Astrocyte of the cerebellum (primary cell): ENCODE measurements around the gene H3-3A.

Source experiments
- DNase-seq: peaks from one replicate; pipeline ENCODE4 v3.0.0-alpha.2; 2011; ENCODE audit warnings: low read depth
- H3K4me3 ChIP-seq: 2 replicates; pipeline ENCODE4 v1.5.1; 2011; ENCODE audit warnings: mild to moderate bottlenecking, low read depth, low read length, moderate library complexity
- in situ Hi-C: cut with HindIII; loops from 2 replicates; pipeline ENCODE4 v1.10.0; 2017; ENCODE audit warnings: low sequenced_read_pairs
- TF ChIP-seq, protein P1 (sequence below): IDR thresholded peaks from 2 replicates; pipeline ENCODE4 v1.5.1; 2012; ENCODE audit warnings: low read length, low read depth, moderate library complexity, mild to moderate bottlenecking; ENCODE audit errors: missing control alignments

The H3-3A gene

DNA sequence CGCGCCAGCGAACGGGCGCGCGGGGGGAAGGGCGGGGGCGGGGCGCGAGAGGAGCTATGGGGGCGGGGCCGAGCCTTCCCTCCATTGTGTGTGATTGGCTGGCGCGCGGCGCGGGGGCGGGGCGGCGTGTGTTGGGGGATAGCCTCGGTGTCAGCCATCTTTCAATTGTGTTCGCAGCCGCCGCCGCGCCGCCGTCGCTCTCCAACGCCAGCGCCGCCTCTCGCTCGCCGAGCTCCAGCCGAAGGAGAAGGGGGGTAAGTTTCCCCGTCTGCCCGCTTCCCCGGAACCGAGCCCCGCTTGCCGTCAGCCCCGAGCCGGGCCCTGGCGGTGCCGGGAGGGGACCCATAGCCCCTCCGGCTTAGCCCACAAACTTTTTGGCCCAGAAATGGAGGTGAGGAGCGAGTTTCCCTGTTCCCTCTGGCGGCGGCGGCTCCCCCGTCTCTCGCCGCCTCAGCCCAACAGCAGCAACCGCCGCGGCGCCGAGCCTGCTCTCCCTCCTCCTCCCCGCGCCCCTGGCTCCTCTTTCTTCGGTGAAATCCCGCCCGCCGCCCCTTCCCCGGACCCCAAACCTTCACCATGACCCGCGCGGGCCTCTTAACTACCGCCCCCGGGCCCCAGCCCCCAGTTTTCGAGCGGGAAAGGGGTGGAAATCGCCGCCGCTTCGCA lies at the start of gene H3-3A:
TSS of gene H3-3A (plus strand) at position 159 of the 666 bp plus-strand sequence. CDS start 1,636 bp downstream, outside the sequence.
- TF ChIP-seq, protein P1, sequence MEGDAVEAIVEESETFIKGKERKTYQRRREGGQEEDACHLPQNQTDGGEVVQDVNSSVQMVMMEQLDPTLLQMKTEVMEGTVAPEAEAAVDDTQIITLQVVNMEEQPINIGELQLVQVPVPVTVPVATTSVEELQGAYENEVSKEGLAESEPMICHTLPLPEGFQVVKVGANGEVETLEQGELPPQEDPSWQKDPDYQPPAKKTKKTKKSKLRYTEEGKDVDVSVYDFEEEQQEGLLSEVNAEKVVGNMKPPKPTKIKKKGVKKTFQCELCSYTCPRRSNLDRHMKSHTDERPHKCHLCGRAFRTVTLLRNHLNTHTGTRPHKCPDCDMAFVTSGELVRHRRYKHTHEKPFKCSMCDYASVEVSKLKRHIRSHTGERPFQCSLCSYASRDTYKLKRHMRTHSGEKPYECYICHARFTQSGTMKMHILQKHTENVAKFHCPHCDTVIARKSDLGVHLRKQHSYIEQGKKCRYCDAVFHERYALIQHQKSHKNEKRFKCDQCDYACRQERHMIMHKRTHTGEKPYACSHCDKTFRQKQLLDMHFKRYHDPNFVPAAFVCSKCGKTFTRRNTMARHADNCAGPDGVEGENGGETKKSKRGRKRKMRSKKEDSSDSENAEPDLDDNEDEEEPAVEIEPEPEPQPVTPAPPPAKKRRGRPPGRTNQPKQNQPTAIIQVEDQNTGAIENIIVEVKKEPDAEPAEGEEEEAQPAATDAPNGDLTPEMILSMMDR = no peak
- in situ Hi-C loops = no loop called here
- peak; percentile 86 for DNase-seq
- H3K4me3 ChIP-seq = peak within 1 kb of the TSS; percentile 93

DNA sequence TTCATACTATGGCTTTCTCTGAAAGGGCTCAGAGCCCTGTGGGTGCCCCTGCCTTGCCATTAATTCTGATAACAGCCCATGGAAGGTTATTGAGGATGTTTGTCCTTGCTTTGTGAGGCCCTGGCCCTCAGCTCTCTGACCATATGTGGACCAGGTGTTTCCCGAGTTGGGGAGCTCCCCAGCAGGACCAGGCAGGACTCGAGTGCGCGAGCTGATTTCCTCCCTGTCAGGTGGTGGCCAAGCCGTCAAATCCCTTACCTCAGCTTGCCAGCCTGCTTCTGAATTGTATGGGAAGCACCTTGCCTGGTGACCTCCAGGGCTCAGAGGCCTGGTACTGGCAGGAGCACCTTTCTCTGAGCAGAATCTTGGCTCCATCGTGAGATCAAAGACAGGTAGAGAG lies 45.4 kb upstream of the H3-3A start:
- no peak for DNase-seq
- TF ChIP-seq, protein P1 = no peak
- in situ Hi-C loops = no loop called here
- H3K4me3 ChIP-seq = no peak overlapping the region

DNA sequence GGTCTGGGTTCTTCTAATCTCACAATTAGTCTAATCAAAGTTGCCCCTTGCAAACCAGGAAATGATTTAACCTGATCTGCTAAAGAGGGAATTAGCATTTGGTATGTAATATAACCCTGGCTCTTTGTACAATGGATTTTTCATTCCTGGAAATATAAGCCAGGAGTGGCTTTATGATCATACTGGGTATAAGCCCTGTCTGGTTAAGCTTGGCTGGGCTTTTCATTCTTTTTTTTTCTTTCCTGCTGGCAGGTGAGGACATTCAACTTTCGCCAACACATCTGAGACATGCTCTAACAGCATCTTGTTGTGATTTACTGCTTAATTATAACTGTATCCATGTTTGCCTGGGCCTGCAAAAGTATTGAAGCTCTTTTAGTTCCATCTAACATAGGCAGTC lies 42.9 kb upstream of the H3-3A start:
- TF ChIP-seq, protein P1 = no peak
- H3K4me3 ChIP-seq = no peak overlapping the region
- in situ Hi-C loops = no loop called here
- no peak for DNase-seq

DNA sequence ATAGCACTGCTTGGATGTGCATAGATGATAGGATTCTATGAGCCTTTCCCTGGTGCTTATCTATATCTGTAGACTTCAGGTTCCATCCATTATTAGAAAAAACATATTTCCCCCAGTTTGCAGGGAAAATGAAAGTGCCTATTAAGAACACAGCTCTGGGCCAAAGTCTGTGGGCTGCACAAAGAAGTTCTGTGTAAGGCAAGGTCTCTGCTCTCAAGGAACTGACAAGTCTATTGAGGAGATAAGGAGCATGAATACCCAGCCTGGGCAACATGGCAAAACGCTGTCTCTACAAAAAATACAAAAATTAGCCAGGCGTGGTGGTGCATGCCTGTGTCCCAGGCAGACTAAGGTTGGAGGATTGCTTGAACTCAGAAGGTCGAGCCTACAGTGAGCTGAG lies 41.1 kb upstream of the H3-3A start:
- DNase-seq = no peak
- TF ChIP-seq, protein P1 = no peak
- H3K4me3 ChIP-seq = no peak overlapping the region
- in situ Hi-C loops = no loop called here

DNA sequence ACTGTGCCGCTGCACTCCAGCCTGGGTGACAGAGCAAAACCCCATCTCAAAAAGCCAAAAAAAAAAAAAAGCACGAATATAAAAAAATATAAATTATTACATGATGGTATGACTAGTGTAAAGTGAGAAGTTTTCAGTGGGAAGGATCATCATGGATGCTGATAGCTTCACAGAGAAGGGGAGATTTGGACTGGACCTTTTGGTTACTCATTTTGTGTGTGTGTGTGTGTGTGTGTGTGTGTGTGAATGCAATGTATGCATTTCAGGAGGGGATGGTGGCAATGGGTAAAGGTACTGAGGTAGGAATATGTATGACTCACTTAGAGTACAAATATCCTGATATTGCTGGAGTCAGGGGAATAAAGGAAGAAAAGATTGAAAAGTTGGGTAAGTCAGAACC lies 40.7 kb upstream of the H3-3A start:
- in situ Hi-C loops = no loop called here
- H3K4me3 ChIP-seq = no peak overlapping the region
- DNase-seq = no peak
- TF ChIP-seq, protein P1 = no peak

DNA sequence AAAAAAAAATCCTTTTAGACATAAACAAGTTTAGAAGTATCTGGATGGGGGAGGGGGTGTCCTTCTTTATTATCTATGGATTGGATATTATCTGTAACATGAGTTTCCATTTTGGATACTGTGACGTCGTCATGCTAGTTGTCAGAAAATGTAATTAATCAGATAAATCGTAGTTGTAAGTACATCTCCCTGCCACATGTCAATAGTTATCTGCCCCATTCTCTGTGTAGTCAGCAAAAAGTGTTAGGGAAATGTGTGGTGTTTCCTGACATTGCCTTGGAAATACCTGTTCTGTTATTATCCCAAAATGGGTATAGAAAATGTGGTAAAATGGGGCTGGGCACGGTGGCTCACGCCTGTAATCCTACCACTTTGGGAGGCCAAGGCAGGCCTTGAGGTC lies 38.8 kb upstream of the H3-3A start:
- no peak for DNase-seq
- in situ Hi-C loops = no loop called here

More for the DNA sequence above, 38.8 kb upstream of the H3-3A start:
- no peak overlapping the region for H3K4me3 ChIP-seq
- TF ChIP-seq, protein P1 = no peak
